ENCODE measurements around the gene TFCP2. TPM values are rescaled to one million over a fixed set of nuclear protein-coding genes. Genes with fewer than 3 reads are reported as not detected.

Gene TFCP2
- total RNA-seq, 2 donors from 2014 or later: 44.1 to 47.2 TPM

GRCh38 chr12:51200156-51200555 is 27.2 kb upstream of the TFCP2 start:
- DNase-seq: no peak
- Histone ChIP-seq H3K36me3 (ENCODE audit: control insufficient read depth, insufficient read depth, low read length) (no peaks in the 10 kb centered on the region), H3K27me3 (ENCODE audit: control insufficient read depth, insufficient read depth, low read length, poor library complexity, severe bottlenecking) (no peaks in the 10 kb centered on the region), H3K4me1 (ENCODE audit: control insufficient read depth, insufficient read depth, low read length) (no peaks in the 10 kb centered on the region), H3K9ac (ENCODE audit: extremely low read depth, low read length, poor library complexity, severe bottlenecking) (no peak overlapping the region), H3K9me3 (ENCODE audit: control insufficient read depth, low read length) (no peaks in the 10 kb centered on the region), H3K4me3 (ENCODE audit: low read length) (no peak overlapping the region), H3K27ac (ENCODE audit: low read depth, low read length) (no peak overlapping the region)
- H3K9me3 Mint-ChIP-seq: peaks cover 6% of the 10 kb centered on the region
- no peak overlapping the region for H3K27ac Mint-ChIP-seq
- H3K4me1 Mint-ChIP-seq: no peaks in the 10 kb centered on the region
- WGBS, 2 experiments (ENCODE audit: insufficient coverage in 1 of 2, insufficient read length in 1 of 2): 95 to 98% methylated on average over 5 to 7 of the region's 7 CpGs
- H3K27me3 Mint-ChIP-seq (ENCODE audit: insufficient read depth): no peaks in the 10 kb centered on the region
- H3K4me3 Mint-ChIP-seq: no peak overlapping the region
- peaks cover 21% of the 10 kb centered on the region for H3K36me3 Mint-ChIP-seq (ENCODE audit: low read depth)
- TF ChIP-seq CTCF (conservative IDR thresholded peaks at IDR 0.05): no peak

- H3K4me3 Mint-ChIP-seq: no peak overlapping the region
Measured at GRCh38 chr12:51199366-51199945, 26.5 kb upstream of the TFCP2 start.

DNA sequence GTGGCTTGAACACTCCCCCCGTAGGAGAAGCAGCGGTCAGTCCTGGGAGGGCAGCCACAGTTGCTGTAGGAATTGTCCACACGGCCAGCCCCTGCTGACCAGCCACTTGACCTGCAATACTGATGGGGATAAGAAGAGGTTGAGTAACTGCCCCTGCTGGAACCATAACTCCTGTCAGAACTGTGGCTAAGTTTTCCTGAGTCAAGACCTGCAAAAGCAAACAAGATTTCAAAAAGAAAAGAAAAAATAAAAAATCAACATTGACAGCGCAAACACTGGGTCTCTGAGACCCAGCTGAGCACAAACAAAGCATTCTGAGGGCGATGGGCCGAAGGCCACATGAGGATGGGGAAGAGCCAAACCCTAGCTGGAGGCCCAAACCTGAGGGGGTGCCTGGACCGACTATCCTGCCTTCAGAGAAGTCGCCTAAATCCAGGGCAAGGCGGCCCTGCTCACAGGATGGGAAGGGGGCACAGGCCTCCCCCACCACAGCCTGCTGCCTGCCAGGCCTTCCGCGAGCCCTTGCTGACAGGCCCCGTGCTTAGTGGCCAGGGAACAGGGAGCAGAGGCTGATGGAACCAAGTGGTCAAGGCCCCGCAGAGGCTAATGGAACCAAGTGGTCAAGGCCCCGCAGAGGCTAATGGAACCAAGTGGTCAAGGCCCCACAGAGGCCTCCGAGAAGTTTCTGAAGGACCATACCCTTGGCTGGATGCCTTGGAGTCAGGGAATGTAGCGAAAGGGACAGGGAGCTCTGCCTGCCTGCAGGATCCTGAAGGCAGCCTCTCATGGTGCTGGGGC is 25.8 kb upstream of the TFCP2 start:
- Histone ChIP-seq H3K27me3 (ENCODE audit: control insufficient read depth, insufficient read depth, low read length, poor library complexity, severe bottlenecking) (no peaks in the 10 kb centered on the region), H3K27ac (ENCODE audit: low read depth, low read length) (no peak overlapping the region), H3K9me3 (ENCODE audit: control insufficient read depth, low read length) (no peaks in the 10 kb centered on the region), H3K36me3 (ENCODE audit: control insufficient read depth, insufficient read depth, low read length) (no peaks in the 10 kb centered on the region), H3K9ac (ENCODE audit: extremely low read depth, low read length, poor library complexity, severe bottlenecking) (no peak overlapping the region), H3K4me1 (ENCODE audit: control insufficient read depth, insufficient read depth, low read length) (no peaks in the 10 kb centered on the region), H3K4me3 (ENCODE audit: low read length) (no peak overlapping the region)
- Mint-ChIP-seq H3K36me3 (ENCODE audit: low read depth) (peaks cover 20% of the 10 kb centered on the region), H3K4me1 (no peaks in the 10 kb centered on the region), H3K27me3 (ENCODE audit: insufficient read depth) (no peaks in the 10 kb centered on the region), H3K9me3 (peaks cover 6% of the 10 kb centered on the region), H3K27ac (no peak overlapping the region), H3K4me3 (no peak overlapping the region)
- DNase-seq: no peak
- TF ChIP-seq CTCF (conservative IDR thresholded peaks at IDR 0.05): no peak
- WGBS, 2 experiments (ENCODE audit: insufficient coverage in 1 of 2, insufficient read length in 1 of 2): 86 to 94% methylated on average over 11 to 16 of the region's 16 CpGs

More at GRCh38 chr12:51199366-51199945, 26.5 kb upstream of the TFCP2 start:
- Histone ChIP-seq H3K36me3 (ENCODE audit: control insufficient read depth, insufficient read depth, low read length) (no peaks in the 10 kb centered on the region), H3K9me3 (ENCODE audit: control insufficient read depth, low read length) (no peaks in the 10 kb centered on the region), H3K4me1 (ENCODE audit: control insufficient read depth, insufficient read depth, low read length) (no peaks in the 10 kb centered on the region), H3K27me3 (ENCODE audit: control insufficient read depth, insufficient read depth, low read length, poor library complexity, severe bottlenecking) (no peaks in the 10 kb centered on the region), H3K9ac (ENCODE audit: extremely low read depth, low read length, poor library complexity, severe bottlenecking) (no peak overlapping the region), H3K27ac (ENCODE audit: low read depth, low read length) (no peak overlapping the region), H3K4me3 (ENCODE audit: low read length) (no peak overlapping the region)
- Mint-ChIP-seq H3K4me1 (no peaks in the 10 kb centered on the region), H3K36me3 (ENCODE audit: low read depth) (peaks cover 20% of the 10 kb centered on the region), H3K27ac (no peak overlapping the region), H3K9me3 (peaks cover 6% of the 10 kb centered on the region), H3K27me3 (ENCODE audit: insufficient read depth) (no peaks in the 10 kb centered on the region)
- no peak for TF ChIP-seq CTCF (conservative IDR thresholded peaks at IDR 0.05)
- 91 to 93% methylated on average over 9 to 10 of the region's 10 CpGs for WGBS, 2 experiments (ENCODE audit: insufficient coverage in 1 of 2, insufficient read length in 1 of 2)
- DNase-seq: no peak

Measured in endodermal cell (in vitro differentiated cells).